BE2C (cell line): ENCODE measurements around the gene OAS3.

Experiments used
- DNase-seq: peaks from one replicate; pipeline ENCODE4 v3.0.0-alpha.2; 2020
- H3K27me3 ChIP-seq: fragments of 250-450 bp; sonication (Bioruptor Pico); 2 replicates; pipeline ENCODE4 v1.5.1; 2020; ENCODE audit warnings: mild to moderate bottlenecking
- H3K36me3 ChIP-seq: fragments of 250-450 bp; sonication (Bioruptor Pico); 2 replicates; pipeline ENCODE4 v1.5.1; 2020; ENCODE audit warnings: mild to moderate bottlenecking
- H3K4me1 ChIP-seq: fragments of 250-450 bp; sonication (Bioruptor Pico); 2 replicates; pipeline ENCODE4 v1.5.1; 2020
- H3K4me3 ChIP-seq: 2 replicates; pipeline ENCODE4 v1.5.1; 2011; ENCODE audit warnings: low read depth, low read length
- H3K9me3 ChIP-seq: fragments of 250-450 bp; sonication (Bioruptor Pico); 2 replicates; pipeline ENCODE4 v1.5.1; 2020
- TF ChIP-seq, protein P1 (sequence below): IDR thresholded peaks from 2 replicates; pipeline ENCODE4 v1.5.1; 2012; ENCODE audit warnings: mild to moderate bottlenecking, low read depth, low read length

Gene OAS3

GRCh38 chr12:112965643-112966042 lies 27.4 kb downstream of the OAS3 start:
- Histone ChIP-seq H3K27me3 (no peaks in the 10 kb centered on the region), H3K9me3 (no peaks in the 10 kb centered on the region), H3K36me3 (peaks cover 89% of the 10 kb centered on the region), H3K4me3 (no peak overlapping the region), H3K4me1 (no peaks in the 10 kb centered on the region; the same call in 1 of the 2 replicates)
- TF ChIP-seq, protein P1, sequence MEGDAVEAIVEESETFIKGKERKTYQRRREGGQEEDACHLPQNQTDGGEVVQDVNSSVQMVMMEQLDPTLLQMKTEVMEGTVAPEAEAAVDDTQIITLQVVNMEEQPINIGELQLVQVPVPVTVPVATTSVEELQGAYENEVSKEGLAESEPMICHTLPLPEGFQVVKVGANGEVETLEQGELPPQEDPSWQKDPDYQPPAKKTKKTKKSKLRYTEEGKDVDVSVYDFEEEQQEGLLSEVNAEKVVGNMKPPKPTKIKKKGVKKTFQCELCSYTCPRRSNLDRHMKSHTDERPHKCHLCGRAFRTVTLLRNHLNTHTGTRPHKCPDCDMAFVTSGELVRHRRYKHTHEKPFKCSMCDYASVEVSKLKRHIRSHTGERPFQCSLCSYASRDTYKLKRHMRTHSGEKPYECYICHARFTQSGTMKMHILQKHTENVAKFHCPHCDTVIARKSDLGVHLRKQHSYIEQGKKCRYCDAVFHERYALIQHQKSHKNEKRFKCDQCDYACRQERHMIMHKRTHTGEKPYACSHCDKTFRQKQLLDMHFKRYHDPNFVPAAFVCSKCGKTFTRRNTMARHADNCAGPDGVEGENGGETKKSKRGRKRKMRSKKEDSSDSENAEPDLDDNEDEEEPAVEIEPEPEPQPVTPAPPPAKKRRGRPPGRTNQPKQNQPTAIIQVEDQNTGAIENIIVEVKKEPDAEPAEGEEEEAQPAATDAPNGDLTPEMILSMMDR = no peak
- no peak for DNase-seq

DNA sequence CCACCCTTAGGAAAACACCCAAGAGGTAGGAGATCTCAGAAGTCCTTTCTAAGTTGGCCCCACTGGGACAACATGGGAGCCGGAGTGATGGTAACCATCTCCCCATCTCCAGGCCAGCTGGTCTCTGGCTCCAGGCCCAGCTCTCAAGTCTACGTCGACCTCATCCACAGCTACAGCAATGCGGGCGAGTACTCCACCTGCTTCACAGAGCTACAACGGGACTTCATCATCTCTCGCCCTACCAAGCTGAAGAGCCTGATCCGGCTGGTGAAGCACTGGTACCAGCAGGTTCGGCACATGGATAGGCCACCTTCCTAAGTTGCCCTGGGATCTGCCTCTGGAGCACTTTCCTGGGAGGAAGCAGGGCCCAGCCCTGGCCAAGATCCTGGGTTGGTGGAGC lies 29.0 kb downstream of the OAS3 start:
- Histone ChIP-seq H3K27me3 (no peaks in the 10 kb centered on the region), H3K4me1 (peaks cover 6% of the 10 kb centered on the region), H3K4me3 (no peak overlapping the region), H3K9me3 (no peaks in the 10 kb centered on the region), H3K36me3 (peaks cover 73% of the 10 kb centered on the region)
- TF ChIP-seq, protein P1 = no peak
- no peak for DNase-seq

GRCh38 chr12:112967858-112968257 lies 29.6 kb downstream of the OAS3 start:
- Histone ChIP-seq H3K4me3 (no peak overlapping the region), H3K27me3 (no peaks in the 10 kb centered on the region), H3K9me3 (no peaks in the 10 kb centered on the region), H3K36me3 (peaks cover 68% of the 10 kb centered on the region), H3K4me1 (peaks cover 6% of the 10 kb centered on the region)
- DNase-seq = no peak
- TF ChIP-seq, protein P1 = no peak

- H3K9me3 ChIP-seq = no peaks in the 10 kb centered on the region
- H3K36me3 ChIP-seq = peaks cover 49% of the 10 kb centered on the region
- no peak for DNase-seq
- H3K27me3 ChIP-seq = no peaks in the 10 kb centered on the region
- peaks cover 15% of the 10 kb centered on the region for H3K4me1 ChIP-seq
- no peak overlapping the region for H3K4me3 ChIP-seq
- TF ChIP-seq, protein P1 = no peak
Observed at GRCh38 chr12:112969547-112970306, 31.5 kb downstream of the OAS3 start.

GRCh38 chr12:112970391-112970790 lies 32.1 kb downstream of the OAS3 start:
- Histone ChIP-seq H3K27me3 (no peaks in the 10 kb centered on the region), H3K4me3 (no peak overlapping the region), H3K4me1 (peaks cover 16% of the 10 kb centered on the region), H3K9me3 (no peaks in the 10 kb centered on the region), H3K36me3 (peaks cover 42% of the 10 kb centered on the region)
- TF ChIP-seq, protein P1 = no peak
- DNase-seq = no peak

- Histone ChIP-seq H3K36me3 (peaks cover 34% of the 10 kb centered on the region), H3K4me3 (no peak overlapping the region), H3K27me3 (no peaks in the 10 kb centered on the region), H3K9me3 (no peaks in the 10 kb centered on the region), H3K4me1 (peaks cover 16% of the 10 kb centered on the region)
- TF ChIP-seq, protein P1 = no peak
- DNase-seq = peak; percentile 79
Observed at GRCh38 chr12:112971248-112971647, 33.0 kb downstream of the OAS3 start.
